ENCODE results near the gene CHGA. TPM values are rescaled to one million over a fixed set of nuclear protein-coding genes. Genes with fewer than 3 reads are reported as not detected.

The CHGA gene
- total RNA-seq, 4 donors from 2014 or later: 116 to 425 (median 310) TPM

DNA sequence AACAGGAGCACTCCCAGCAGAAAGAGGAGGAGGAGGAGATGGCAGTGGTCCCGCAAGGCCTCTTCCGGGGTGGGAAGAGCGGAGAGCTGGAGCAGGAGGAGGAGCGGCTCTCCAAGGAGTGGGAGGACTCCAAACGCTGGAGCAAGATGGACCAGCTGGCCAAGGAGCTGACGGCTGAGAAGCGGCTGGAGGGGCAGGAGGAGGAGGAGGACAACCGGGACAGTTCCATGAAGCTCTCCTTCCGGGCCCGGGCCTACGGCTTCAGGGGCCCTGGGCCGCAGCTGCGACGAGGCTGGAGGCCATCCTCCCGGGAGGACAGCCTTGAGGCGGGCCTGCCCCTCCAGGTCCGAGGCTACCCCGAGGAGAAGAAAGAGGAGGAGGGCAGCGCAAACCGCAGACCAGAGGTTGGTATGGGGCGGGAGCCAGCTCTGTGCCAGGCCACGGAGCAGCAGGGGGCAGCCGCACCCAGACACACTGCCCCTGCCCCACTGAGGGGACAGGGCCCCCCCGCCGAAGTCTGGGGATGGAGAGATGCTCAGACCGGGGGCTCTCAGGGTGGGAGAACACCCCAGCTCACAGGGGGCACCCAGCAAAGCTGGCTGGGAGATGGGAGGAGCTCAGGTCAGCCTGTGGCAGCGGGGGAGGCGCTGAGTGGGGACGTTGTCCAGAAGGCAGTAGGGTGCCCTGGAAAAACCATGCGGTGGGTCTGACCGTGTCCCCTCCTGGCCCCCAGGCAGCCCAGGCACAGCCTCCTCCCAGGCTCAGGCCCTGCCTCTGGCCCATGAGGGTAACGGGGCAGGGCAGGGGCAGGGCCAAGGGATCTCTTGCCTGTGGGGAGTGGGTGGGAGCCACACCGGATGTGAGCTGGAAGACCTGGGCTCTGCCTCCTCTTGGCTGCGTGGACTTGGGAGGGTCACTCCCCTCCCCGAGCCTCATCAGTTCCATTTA is 9.8 kb downstream of the CHGA start:
- DNase-seq: no peak
- no peaks in the 10 kb centered on the region for H3K9me3 ChIP-seq
- TF ChIP-seq POLR2A (IDR thresholded peaks at IDR 0.05): no peak
- TF ChIP-seq, protein P1, sequence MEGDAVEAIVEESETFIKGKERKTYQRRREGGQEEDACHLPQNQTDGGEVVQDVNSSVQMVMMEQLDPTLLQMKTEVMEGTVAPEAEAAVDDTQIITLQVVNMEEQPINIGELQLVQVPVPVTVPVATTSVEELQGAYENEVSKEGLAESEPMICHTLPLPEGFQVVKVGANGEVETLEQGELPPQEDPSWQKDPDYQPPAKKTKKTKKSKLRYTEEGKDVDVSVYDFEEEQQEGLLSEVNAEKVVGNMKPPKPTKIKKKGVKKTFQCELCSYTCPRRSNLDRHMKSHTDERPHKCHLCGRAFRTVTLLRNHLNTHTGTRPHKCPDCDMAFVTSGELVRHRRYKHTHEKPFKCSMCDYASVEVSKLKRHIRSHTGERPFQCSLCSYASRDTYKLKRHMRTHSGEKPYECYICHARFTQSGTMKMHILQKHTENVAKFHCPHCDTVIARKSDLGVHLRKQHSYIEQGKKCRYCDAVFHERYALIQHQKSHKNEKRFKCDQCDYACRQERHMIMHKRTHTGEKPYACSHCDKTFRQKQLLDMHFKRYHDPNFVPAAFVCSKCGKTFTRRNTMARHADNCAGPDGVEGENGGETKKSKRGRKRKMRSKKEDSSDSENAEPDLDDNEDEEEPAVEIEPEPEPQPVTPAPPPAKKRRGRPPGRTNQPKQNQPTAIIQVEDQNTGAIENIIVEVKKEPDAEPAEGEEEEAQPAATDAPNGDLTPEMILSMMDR (IDR thresholded peaks at IDR 0.05): no peak
- peaks cover 0 to 20% (median 0%) of the 10 kb centered on the region in 3 donors for H3K36me3 ChIP-seq
- no peaks in the 10 kb centered on the region for H3K4me1 ChIP-seq
- no peak overlapping the region for H3K27ac ChIP-seq
- no peak overlapping the region for H3K4me3 ChIP-seq
- no peaks in the 10 kb centered on the region for H3K27me3 ChIP-seq

DNA sequence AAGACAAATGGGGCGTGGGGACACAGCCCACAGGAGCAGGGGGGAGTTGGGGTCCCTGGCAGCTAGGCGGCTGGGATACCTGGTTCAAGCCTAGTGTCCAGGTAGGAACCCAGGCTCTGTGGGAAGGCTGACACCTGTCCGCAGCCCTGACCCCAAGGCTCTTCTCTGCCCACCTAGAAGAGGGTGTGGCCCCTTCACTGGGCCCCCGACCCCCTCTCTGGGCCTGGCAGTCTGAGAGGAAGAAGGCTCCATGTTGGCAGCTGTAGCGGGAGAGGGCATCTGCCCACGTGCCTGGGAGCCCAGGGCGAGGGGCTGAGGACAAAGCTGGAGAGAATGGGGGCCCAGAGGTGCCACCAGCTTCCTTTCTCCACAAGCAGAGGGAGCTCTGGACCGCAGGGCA is 10.5 kb downstream of the CHGA start:
- Histone ChIP-seq H3K9me3 (no peaks in the 10 kb centered on the region), H3K27me3 (no peaks in the 10 kb centered on the region), H3K27ac (no peak overlapping the region), H3K4me3 (no peak overlapping the region), H3K4me1 (no peaks in the 10 kb centered on the region), H3K36me3 (peaks cover 0 to 22% (median 0%) of the 10 kb centered on the region in 3 donors)
- no peak for TF ChIP-seq POLR2A (IDR thresholded peaks at IDR 0.05)
- TF ChIP-seq, protein P1 (IDR thresholded peaks at IDR 0.05): no peak
- DNase-seq: no peak

DNA sequence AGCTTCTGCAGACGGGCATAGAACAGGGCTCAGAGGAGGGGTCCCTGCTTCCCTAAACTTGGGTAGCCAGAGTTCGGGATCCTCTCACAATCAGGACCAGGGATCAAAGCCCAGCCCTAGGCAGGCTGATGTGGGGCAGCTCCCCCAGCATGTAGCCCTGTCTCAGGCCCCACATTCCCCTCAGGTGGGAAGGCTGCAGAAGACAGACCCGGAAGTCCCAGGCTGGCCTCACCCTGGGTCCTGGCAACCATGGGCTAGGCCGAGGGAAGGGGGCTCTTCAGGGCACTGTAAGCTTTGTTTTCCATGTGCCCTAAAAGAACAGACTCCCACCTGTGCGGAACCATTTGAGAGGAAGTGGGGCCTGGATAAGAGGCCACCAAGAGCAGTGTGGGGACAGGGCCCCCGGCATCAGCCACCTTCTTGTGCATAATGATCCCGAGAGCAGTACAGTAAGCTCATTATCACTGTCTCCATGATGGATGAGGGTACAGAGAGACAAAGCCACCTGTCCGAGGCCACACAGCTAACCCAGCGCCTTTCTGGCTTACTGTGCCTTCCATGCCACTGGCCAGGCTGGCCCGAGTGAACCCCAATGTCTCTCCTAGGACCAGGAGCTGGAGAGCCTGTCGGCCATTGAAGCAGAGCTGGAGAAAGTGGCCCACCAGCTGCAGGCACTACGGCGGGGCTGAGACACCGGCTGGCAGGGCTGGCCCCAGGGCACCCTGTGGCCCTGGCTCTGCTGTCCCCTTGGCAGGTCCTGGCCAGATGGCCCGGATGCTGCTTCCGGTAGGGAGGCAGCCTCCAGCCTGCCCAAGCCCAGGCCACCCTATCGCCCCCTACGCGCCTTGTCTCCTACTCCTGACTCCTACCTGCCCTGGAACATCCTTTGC is 11.5 kb downstream of the CHGA start:
- no peak overlapping the region for H3K4me3 ChIP-seq
- H3K27me3 ChIP-seq: no peaks in the 10 kb centered on the region
- TF ChIP-seq POLR2A (IDR thresholded peaks at IDR 0.05): no peak
- TF ChIP-seq, protein P1 (IDR thresholded peaks at IDR 0.05): no peak
- no peak overlapping the region for H3K27ac ChIP-seq
- H3K36me3 ChIP-seq: peaks cover 0 to 32% (median 0%) of the 10 kb centered on the region in 3 donors
- no peaks in the 10 kb centered on the region for H3K9me3 ChIP-seq
- no peaks in the 10 kb centered on the region for H3K4me1 ChIP-seq
- DNase-seq: no peak

DNA sequence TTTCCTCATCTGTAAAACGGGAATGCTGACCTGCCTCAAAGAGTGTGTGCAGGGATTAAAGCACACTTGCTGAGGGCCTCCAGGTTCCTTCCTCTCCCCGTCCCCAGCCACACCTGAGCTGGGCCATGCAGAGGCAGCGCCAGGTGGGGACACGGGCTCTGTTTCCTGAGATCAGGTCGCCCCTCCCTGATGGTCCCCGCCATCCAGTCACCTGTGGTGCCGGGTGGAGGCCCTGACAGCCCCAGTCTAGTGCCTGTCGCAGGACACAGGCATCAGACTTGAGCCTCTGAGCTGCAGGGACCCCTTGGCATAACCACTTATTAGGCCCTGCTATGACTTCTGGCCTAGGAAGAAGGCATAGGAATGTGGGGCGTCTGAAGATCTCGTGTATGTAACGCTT is 12.5 kb downstream of the CHGA start:
- Histone ChIP-seq H3K27ac (no peak overlapping the region), H3K9me3 (no peaks in the 10 kb centered on the region), H3K4me3 (no peak overlapping the region), H3K36me3 (peaks cover 0 to 37% (median 0%) of the 10 kb centered on the region in 3 donors), H3K4me1 (no peaks in the 10 kb centered on the region), H3K27me3 (no peaks in the 10 kb centered on the region)
- TF ChIP-seq, protein P1 (IDR thresholded peaks at IDR 0.05): no peak
- no peak for TF ChIP-seq POLR2A (IDR thresholded peaks at IDR 0.05)
- DNase-seq: no peak

DNA sequence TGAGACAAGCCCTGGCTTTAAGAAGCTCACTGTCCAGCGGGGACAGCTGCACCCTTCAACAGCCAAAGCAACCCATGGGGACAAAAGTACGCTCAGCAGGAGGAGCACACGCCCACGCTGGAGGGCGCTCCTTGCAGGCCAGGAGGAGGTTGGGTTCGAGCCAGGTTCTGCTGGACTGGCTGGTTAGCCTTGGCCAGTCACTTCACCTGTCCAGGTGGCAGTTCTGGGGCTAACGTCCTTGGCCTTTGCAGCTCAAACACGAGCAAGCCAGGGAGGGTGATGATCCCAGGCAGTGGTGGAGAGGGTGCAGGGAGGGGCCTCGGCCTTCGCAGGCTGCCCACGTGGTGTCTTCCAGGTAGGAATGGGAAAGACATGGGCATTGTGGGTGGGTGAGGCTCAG is 13.1 kb downstream of the CHGA start:
- Histone ChIP-seq H3K9me3 (no peaks in the 10 kb centered on the region), H3K27me3 (no peaks in the 10 kb centered on the region), H3K4me3 (no peak overlapping the region), H3K27ac (no peak overlapping the region), H3K36me3 (peaks cover 0 to 39% (median 0%) of the 10 kb centered on the region in 3 donors), H3K4me1 (no peaks in the 10 kb centered on the region)
- no peak for DNase-seq
- TF ChIP-seq, protein P1 (IDR thresholded peaks at IDR 0.05): no peak
- no peak for TF ChIP-seq POLR2A (IDR thresholded peaks at IDR 0.05)

Data from Peyer's patch (tissue), 4 donors.